Measurements from ENCODE around the gene SORL1. TPM values are rescaled to one million over a fixed set of nuclear protein-coding genes. Genes with fewer than 3 reads are reported as not detected.

SORL1 gene
- total RNA-seq, 1 experiment from 2014 or later: 6.1 TPM

DNA sequence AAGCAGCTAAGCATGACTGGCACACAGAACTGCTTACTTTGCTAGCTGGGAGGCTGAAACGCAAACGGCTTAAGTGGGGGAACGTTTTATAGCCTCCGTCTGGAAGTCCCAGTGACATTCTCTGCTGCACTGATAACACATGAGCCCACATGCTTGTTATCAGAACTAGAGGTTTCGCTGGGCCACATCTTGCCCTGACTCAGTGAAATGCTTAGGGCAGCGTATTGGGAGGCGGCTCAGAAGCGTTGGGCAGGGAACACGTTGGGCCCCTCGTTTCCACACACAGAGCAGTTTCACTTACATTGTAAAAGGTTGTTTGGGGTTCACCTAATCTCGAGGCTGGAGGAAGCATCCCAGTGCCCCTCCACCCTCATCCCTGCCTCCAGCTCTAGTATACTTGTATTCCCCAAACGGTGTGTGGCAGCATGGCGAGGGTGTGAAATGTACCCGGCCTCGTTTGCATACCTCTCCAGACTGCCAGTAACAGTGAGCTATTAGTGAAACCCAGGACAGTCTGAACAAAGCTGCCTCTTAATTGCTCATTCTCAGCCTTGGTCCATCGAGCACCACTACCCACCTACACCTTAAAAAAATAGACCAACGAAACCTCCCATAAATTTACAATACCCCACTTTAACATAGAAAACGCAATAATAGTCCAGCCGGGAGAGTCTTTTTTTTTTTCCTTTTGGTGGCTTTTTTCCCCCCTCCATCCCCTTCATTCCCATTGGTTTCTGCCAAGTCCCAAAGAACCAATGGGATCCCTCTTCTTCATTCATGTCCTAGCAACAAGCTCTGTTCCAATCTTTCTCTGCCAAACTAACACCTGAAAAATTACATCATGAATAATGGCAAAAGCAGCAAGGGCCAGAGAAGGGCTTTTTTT, 219.4 kb downstream of the SORL1 start:
- DNase-seq: no peak
- CTCF ChIA-PET: no interaction called here
- Mint-ChIP-seq H3K36me3 (ENCODE audit: insufficient read depth, unreplicated experiment) (no peaks in the 10 kb centered on the region), H3K9me3 (ENCODE audit: low read depth, unreplicated experiment) (no peaks in the 10 kb centered on the region), H3K27me3 (ENCODE audit: unreplicated experiment) (peaks cover 14% of the 10 kb centered on the region), H3K27ac (ENCODE audit: unreplicated experiment) (no peak overlapping the region), H3K4me3 (ENCODE audit: low read depth, unreplicated experiment) (no peak overlapping the region), H3K4me1 (ENCODE audit: low read depth, unreplicated experiment) (no peaks in the 10 kb centered on the region)
- BruUV-seq (replicated peaks): no TSS peak
- TF ChIP-seq CTCF (IDR thresholded peaks at IDR 0.05; ENCODE audit: unreplicated experiment): no peak
- intact Hi-C loops (cut with micrococcal nuclease; ENCODE audit: unreplicated experiment): no loop called here

DNA sequence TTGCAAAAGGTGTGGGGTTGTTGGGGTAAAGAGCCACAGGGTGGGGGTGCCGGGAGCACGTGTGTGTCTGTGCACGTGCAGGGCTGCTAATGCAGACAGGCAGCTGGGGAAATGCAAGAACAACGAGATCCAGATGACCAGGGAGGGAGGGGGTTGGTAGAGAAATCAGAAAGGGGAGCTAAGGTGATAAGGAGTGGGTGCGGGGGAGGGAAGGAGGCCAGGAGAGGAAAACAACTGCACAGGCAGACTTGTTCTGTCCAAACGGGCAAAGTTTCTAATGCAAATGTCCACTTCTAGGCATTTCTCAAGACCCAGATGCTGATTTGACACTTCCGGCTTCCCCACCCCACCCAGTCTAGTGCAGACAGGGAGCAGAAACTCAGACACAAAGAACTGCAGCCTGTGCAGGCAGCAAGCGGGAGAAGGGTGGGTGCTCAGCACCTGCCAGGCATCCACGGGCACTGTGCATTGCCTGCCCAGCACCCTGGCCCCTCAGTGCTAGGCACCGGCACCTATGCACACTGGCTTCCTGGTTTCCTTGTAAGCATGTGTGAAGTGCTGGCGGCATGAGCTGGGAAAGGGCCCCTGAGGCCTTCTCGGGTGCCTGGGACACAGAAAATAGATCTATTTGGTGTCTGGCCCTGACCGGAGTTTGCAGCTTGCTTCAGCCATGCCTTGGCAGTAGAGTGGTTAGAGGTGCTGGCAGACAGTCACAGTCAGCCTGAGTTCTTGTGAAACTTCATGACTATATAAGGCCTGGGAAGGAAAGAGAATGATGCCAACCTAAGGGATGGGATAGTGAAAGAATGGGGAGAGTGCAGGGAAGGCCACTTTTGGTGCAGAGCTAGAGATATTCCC, 220.7 kb downstream of the SORL1 start:
- Mint-ChIP-seq H3K4me1 (ENCODE audit: low read depth, unreplicated experiment) (no peaks in the 10 kb centered on the region), H3K36me3 (ENCODE audit: insufficient read depth, unreplicated experiment) (no peaks in the 10 kb centered on the region), H3K27ac (ENCODE audit: unreplicated experiment) (no peak overlapping the region), H3K27me3 (ENCODE audit: unreplicated experiment) (peaks cover 13% of the 10 kb centered on the region), H3K4me3 (ENCODE audit: low read depth, unreplicated experiment) (no peak overlapping the region), H3K9me3 (ENCODE audit: low read depth, unreplicated experiment) (no peaks in the 10 kb centered on the region)
- TF ChIP-seq CTCF (IDR thresholded peaks at IDR 0.05; ENCODE audit: unreplicated experiment): no peak
- CTCF ChIA-PET: no interaction called here
- intact Hi-C loops (cut with micrococcal nuclease; ENCODE audit: unreplicated experiment): no loop called here
- no peak for DNase-seq
- no TSS peak for BruUV-seq (replicated peaks)

DNA sequence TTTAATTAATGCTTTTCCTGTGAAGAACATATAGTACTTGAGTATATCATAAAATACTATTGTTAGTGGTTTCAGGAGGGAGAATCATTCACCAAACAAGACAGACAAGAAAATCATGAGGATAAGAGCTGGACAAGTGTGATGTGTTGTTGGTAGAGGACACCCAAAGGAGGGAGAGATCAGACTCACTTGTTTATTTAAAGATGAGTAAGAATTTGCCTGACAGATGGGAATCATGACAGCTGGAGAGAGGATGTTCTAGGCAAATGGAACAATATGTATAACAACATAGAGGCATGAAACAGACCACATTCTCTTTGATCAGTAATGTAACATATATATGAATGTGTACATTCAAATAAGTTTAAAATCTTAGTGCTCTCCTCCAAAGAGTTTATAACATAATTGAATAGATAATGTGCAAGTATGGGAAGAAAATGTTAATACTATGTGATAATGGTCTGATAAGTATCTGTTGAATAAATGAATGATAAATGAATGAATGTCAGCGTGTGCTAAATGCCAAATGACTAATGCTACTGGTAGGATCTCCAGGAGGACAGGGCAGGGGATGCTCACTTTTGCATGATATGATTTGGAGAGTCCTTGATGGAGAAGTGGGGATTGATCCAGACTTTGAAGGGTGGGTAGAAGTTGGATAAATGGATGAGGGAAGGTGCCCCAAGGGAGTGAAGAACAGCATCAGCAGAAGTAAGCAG, 229.6 kb downstream of the SORL1 start:
- BruUV-seq (replicated peaks): no TSS peak
- no peak for DNase-seq
- CTCF ChIA-PET: interaction anchor here (0.7 kb wide), 1 partner anchor 985 kb away, joined by 7 read pairs; no protein-coding TSS in a partner anchor
- intact Hi-C loops (cut with micrococcal nuclease; ENCODE audit: unreplicated experiment): no loop called here
- Mint-ChIP-seq H3K9me3 (ENCODE audit: low read depth, unreplicated experiment) (no peaks in the 10 kb centered on the region), H3K4me1 (ENCODE audit: low read depth, unreplicated experiment) (peaks cover 9% of the 10 kb centered on the region), H3K4me3 (ENCODE audit: low read depth, unreplicated experiment) (no peak overlapping the region), H3K36me3 (ENCODE audit: insufficient read depth, unreplicated experiment) (no peaks in the 10 kb centered on the region), H3K27me3 (ENCODE audit: unreplicated experiment) (peaks cover 13% of the 10 kb centered on the region), H3K27ac (ENCODE audit: unreplicated experiment) (no peak overlapping the region)
- no peak for TF ChIP-seq CTCF (IDR thresholded peaks at IDR 0.05; ENCODE audit: unreplicated experiment)

Other genes with a start within 250 kb of the SORL1 start
- gene SC5D, start 159.5 kb upstream of the SORL1 start, total RNA-seq (2022): 34.7 and 35.7 TPM in 2 replicates

Data from Calu3 (cell line).